ENCODE measurements around the gene MLF2.
A peak's percentile ranks its signal among the peaks of the same experiment; 100 is the strongest.
"Not testable (repeated sequence)": the region's sequence is repeated elsewhere in the genome, so short reads cannot be mapped to it uniquely, and the experiment has no call there.

Gene MLF2

GRCh38 chr12:6734506-6735387 lies 18.2 kb downstream of the MLF2 start:
- no peak for DNase-seq (ENCODE audit: low spot score)

- DNase-seq (ENCODE audit: low spot score), result no peak
Measured at GRCh38 chr12:6730169-6730568, 22.8 kb downstream of the MLF2 start.

GRCh38 chr12:6729186-6729585 lies 23.8 kb downstream of the MLF2 start:
- no peak for DNase-seq (ENCODE audit: low spot score)

- DNase-seq (ENCODE audit: low spot score), result no peak
Measured at GRCh38 chr12:6725350-6725749, 27.6 kb downstream of the MLF2 start.

- peak; percentile 21 for DNase-seq (ENCODE audit: low spot score)
Measured at GRCh38 chr12:6724409-6724797, 28.5 kb downstream of the MLF2 start.

- peak; percentile 100 for DNase-seq (ENCODE audit: low spot score)
Measured at GRCh38 chr12:6723607-6724408, 29.1 kb downstream of the MLF2 start, which contains the start of gene COPS7A. Gene COPS7A, plus strand, starts transcription at chr12:6724046. Its CDS starts 611 bp downstream, at chr12:6724657.

GRCh38 chr12:6722863-6723262 lies 30.1 kb downstream of the MLF2 start:
- DNase-seq (ENCODE audit: low spot score), result no peak

GRCh38 chr12:6716874-6717437 lies 36.0 kb downstream of the MLF2 start:
- DNase-seq (ENCODE audit: low spot score), result no peak

- not testable (repeated sequence) for DNase-seq (ENCODE audit: low spot score)
Measured at GRCh38 chr12:6716031-6716873, 36.7 kb downstream of the MLF2 start.

GRCh38 chr12:6708960-6709394 lies 44.0 kb downstream of the MLF2 start:
- DNase-seq (ENCODE audit: low spot score), result no peak

GRCh38 chr12:6708351-6708750 lies 44.6 kb downstream of the MLF2 start:
- not testable (repeated sequence) for DNase-seq (ENCODE audit: low spot score)

- DNase-seq (ENCODE audit: low spot score), result no peak
Measured at GRCh38 chr12:6703631-6704030, 49.3 kb downstream of the MLF2 start.

- no peak for DNase-seq (ENCODE audit: low spot score)
Measured at GRCh38 chr12:6701078-6701768, 51.7 kb downstream of the MLF2 start.

- no peak for DNase-seq (ENCODE audit: low spot score)
Measured at GRCh38 chr12:6700646-6701051, 52.3 kb downstream of the MLF2 start, which contains the start of gene PIANP. Gene PIANP, minus strand, starts transcription at chr12:6700815. Its CDS starts 2,754 bp downstream, at chr12:6698061.

GRCh38 chr12:6699989-6700645 lies 52.8 kb downstream of the MLF2 start:
- no peak for DNase-seq (ENCODE audit: low spot score)

GRCh38 chr12:6699259-6699988 lies 53.5 kb downstream of the MLF2 start:
- DNase-seq (ENCODE audit: low spot score), result no peak

GRCh38 chr12:6698352-6699046 lies 54.4 kb downstream of the MLF2 start:
- DNase-seq (ENCODE audit: low spot score), result no peak
